GM10266 (cell line): ENCODE results near the gene UBE2I.

Experiments used
- DNase-seq: peaks from one replicate; pipeline ENCODE4 v3.0.0; 2012; ENCODE audit errors: extremely low spot score
- CTCF ChIP-seq: IDR thresholded peaks from 2 replicates; pipeline ENCODE4 v1.5.1; 2012; ENCODE audit warnings: mild to moderate bottlenecking, low read depth; ENCODE audit not compliant: control insufficient read depth, insufficient read depth; ENCODE audit errors: missing control alignments

Gene UBE2I

GRCh38 chr16:1282324-1282973, 27.0 kb upstream of the UBE2I start:
- no peak for DNase-seq
- no peak for TF ChIP-seq CTCF

- TF ChIP-seq CTCF: no peak
- no peak for DNase-seq
Measured at GRCh38 chr16:1283296-1283695, 26.1 kb upstream of the UBE2I start.

- TF ChIP-seq CTCF: no peak
- DNase-seq: no peak
Measured at GRCh38 chr16:1283996-1284616, 25.3 kb upstream of the UBE2I start.

- no peak for DNase-seq
- no peak for TF ChIP-seq CTCF
Measured at GRCh38 chr16:1285669-1286512, 23.5 kb upstream of the UBE2I start.

- TF ChIP-seq CTCF: no peak
- no peak for DNase-seq
Measured at GRCh38 chr16:1286513-1287094, 22.8 kb upstream of the UBE2I start.

- TF ChIP-seq CTCF: no peak
- DNase-seq: no peak
Measured at GRCh38 chr16:1287982-1288670, 21.3 kb upstream of the UBE2I start.
